C4-2B (cell line): ENCODE measurements around the gene ZNRD2.

Experiments
- H3K27ac ChIP-seq: fragments of 450-650 bp; 2 replicates; pipeline ENCODE4 v1.5.1; 2017
- CTCF ChIP-seq: fragments of 450-650 bp; conservative IDR thresholded peaks from 2 replicates; pipeline ENCODE4 v1.5.1; 2017; ENCODE audit warnings: mild to moderate bottlenecking
- ZFX ChIP-seq: fragments of 450-650 bp; IDR thresholded peaks from 2 replicates; pipeline ENCODE4 v1.6.1; 2017

ZNRD2 gene

GRCh38 chr11:65578134-65578533, 7.9 kb downstream of the ZNRD2 start:
- TF ChIP-seq CTCF (no peak), ZFX (no peak)
- H3K27ac ChIP-seq, result no peak overlapping the region

- H3K27ac ChIP-seq, result no peak overlapping the region
- TF ChIP-seq ZFX, result no peak
- TF ChIP-seq CTCF, result no peak
Measured at GRCh38 chr11:65578667-65579066, 8.4 kb downstream of the ZNRD2 start.

GRCh38 chr11:65579291-65579690, 9.0 kb downstream of the ZNRD2 start:
- H3K27ac ChIP-seq, result no peak overlapping the region
- TF ChIP-seq CTCF, result no peak
- TF ChIP-seq ZFX, result no peak

GRCh38 chr11:65580031-65580692, 9.9 kb downstream of the ZNRD2 start:
- TF ChIP-seq CTCF (no peak), ZFX (no peak)
- no peak overlapping the region for H3K27ac ChIP-seq

GRCh38 chr11:65580756-65581155, 10.5 kb downstream of the ZNRD2 start:
- TF ChIP-seq ZFX (no peak), CTCF (no peak)
- no peak overlapping the region for H3K27ac ChIP-seq

GRCh38 chr11:65581928-65582327, 11.7 kb downstream of the ZNRD2 start:
- TF ChIP-seq ZFX (no peak), CTCF (no peak)
- H3K27ac ChIP-seq, result no peak overlapping the region

GRCh38 chr11:65583589-65583988, 13.3 kb downstream of the ZNRD2 start:
- H3K27ac ChIP-seq, result no peak overlapping the region
- TF ChIP-seq ZFX (no peak), CTCF (no peak)
